ENCODE measurements around the gene HDAC9.

HDAC9 gene

GRCh38 chr7:18815261-18815960 lies 319.9 kb downstream of the HDAC9 start:
- H3K36me3 ChIP-seq (ENCODE audit: insufficient read depth, low read length), result no peaks in the 10 kb centered on the region
- no peaks in the 10 kb centered on the region for H3K4me1 ChIP-seq (ENCODE audit: insufficient read depth, low read length)
- ATAC-seq (ENCODE audit: insufficient read depth, low read depth), result no peak
- TF ChIP-seq CTCF (IDR thresholded peaks at IDR 0.05; ENCODE audit: borderline replicate concordance, extremely low read depth, low read length, poor library complexity, severe bottlenecking) (no peak), EZH2 (IDR thresholded peaks at IDR 0.05; ENCODE audit: borderline replicate concordance, low read depth, low read length, severe bottlenecking) (no peak)
- H3K9ac ChIP-seq (ENCODE audit: low read depth, low read length), result no peak overlapping the region
- H3K4me2 ChIP-seq (ENCODE audit: insufficient read depth, low read length), result no peak overlapping the region
- H3K9me3 ChIP-seq (ENCODE audit: insufficient read depth, low read length, severe bottlenecking), result no peaks in the 10 kb centered on the region
- DNase-seq, result no peak
- no peak overlapping the region for H2AFZ ChIP-seq (ENCODE audit: low read depth, low read length)
- H3K27ac ChIP-seq (ENCODE audit: low read length), result no peak overlapping the region
- no peaks in the 10 kb centered on the region for H3K79me2 ChIP-seq (ENCODE audit: insufficient read depth, low read length)
- H3K4me3 ChIP-seq (ENCODE audit: low read depth in 1 of 2, low read length in 2 of 2), result no peak overlapping the region
- H3K27me3 ChIP-seq (ENCODE audit: insufficient read depth, low read length, poor library complexity), result no peaks in the 10 kb centered on the region
- no peaks in the 10 kb centered on the region for H4K20me1 ChIP-seq (ENCODE audit: insufficient read depth, low read length)

- Histone ChIP-seq H3K4me2 (ENCODE audit: insufficient read depth, low read length) (no peak overlapping the region), H3K4me3 (ENCODE audit: low read depth in 1 of 2, low read length in 2 of 2) (no peak overlapping the region), H2AFZ (ENCODE audit: low read depth, low read length) (no peak overlapping the region), H3K27me3 (ENCODE audit: insufficient read depth, low read length, poor library complexity) (no peaks in the 10 kb centered on the region), H3K9me3 (ENCODE audit: insufficient read depth, low read length, severe bottlenecking) (no peaks in the 10 kb centered on the region), H4K20me1 (ENCODE audit: insufficient read depth, low read length) (no peaks in the 10 kb centered on the region), H3K79me2 (ENCODE audit: insufficient read depth, low read length) (no peaks in the 10 kb centered on the region), H3K9ac (ENCODE audit: low read depth, low read length) (no peak overlapping the region), H3K36me3 (ENCODE audit: insufficient read depth, low read length) (no peaks in the 10 kb centered on the region), H3K4me1 (ENCODE audit: insufficient read depth, low read length) (no peaks in the 10 kb centered on the region), H3K27ac (ENCODE audit: low read length) (no peak overlapping the region)
- DNase-seq (no peak), ATAC-seq (ENCODE audit: insufficient read depth, low read depth) (no peak)
- no peak for TF ChIP-seq EZH2 (IDR thresholded peaks at IDR 0.05; ENCODE audit: borderline replicate concordance, low read depth, low read length, severe bottlenecking)
- no peak for TF ChIP-seq CTCF (IDR thresholded peaks at IDR 0.05; ENCODE audit: borderline replicate concordance, extremely low read depth, low read length, poor library complexity, severe bottlenecking)
Observed at GRCh38 chr7:18820981-18821380, 325.4 kb downstream of the HDAC9 start.

GRCh38 chr7:18821554-18821953 lies 326.0 kb downstream of the HDAC9 start:
- no peak for DNase-seq
- no peaks in the 10 kb centered on the region for H3K9me3 ChIP-seq (ENCODE audit: insufficient read depth, low read length, severe bottlenecking)
- TF ChIP-seq CTCF (IDR thresholded peaks at IDR 0.05; ENCODE audit: borderline replicate concordance, extremely low read depth, low read length, poor library complexity, severe bottlenecking), result no peak
- no peak for TF ChIP-seq EZH2 (IDR thresholded peaks at IDR 0.05; ENCODE audit: borderline replicate concordance, low read depth, low read length, severe bottlenecking)
- no peaks in the 10 kb centered on the region for H3K27me3 ChIP-seq (ENCODE audit: insufficient read depth, low read length, poor library complexity)
- H3K4me2 ChIP-seq (ENCODE audit: insufficient read depth, low read length), result no peak overlapping the region
- H3K36me3 ChIP-seq (ENCODE audit: insufficient read depth, low read length), result no peaks in the 10 kb centered on the region
- H3K27ac ChIP-seq (ENCODE audit: low read length), result no peak overlapping the region
- H3K4me1 ChIP-seq (ENCODE audit: insufficient read depth, low read length), result no peaks in the 10 kb centered on the region
- no peaks in the 10 kb centered on the region for H4K20me1 ChIP-seq (ENCODE audit: insufficient read depth, low read length)
- H3K9ac ChIP-seq (ENCODE audit: low read depth, low read length), result no peak overlapping the region
- H3K4me3 ChIP-seq (ENCODE audit: low read depth in 1 of 2, low read length in 2 of 2), result no peak overlapping the region
- H3K79me2 ChIP-seq (ENCODE audit: insufficient read depth, low read length), result no peaks in the 10 kb centered on the region
- ATAC-seq (ENCODE audit: insufficient read depth, low read depth), result no peak
- no peak overlapping the region for H2AFZ ChIP-seq (ENCODE audit: low read depth, low read length)

Measured in DND-41 (cell line).